Fibroblast of skin of scalp (primary cell): Measurements from ENCODE around the gene ING3. TPM values are rescaled to one million over a fixed set of nuclear protein-coding genes. Genes with fewer than 3 reads are reported as not detected.

Experiments used
- DNase-seq: peaks from one replicate; pipeline ENCODE4 v3.0.0-alpha.2; 2013
- polyA plus RNA-seq, 2 experiments: library from polyadenylated mRNA; unstranded; fragments of 120-200 nt; gene quantifications; one replicate each; pipeline ENCODE4 v1.2.1, GENCODE V29; 2013; ENCODE audit not compliant: insufficient read length in 2 of 2

ING3 gene
- 11.5 TPM for polyA plus RNA-seq (2013, experiment 1 of 2; ENCODE audit: insufficient read length)
- 12.6 TPM for polyA plus RNA-seq (2013, experiment 2 of 2; ENCODE audit: insufficient read length)

- DNase-seq, result peak; percentile 98
These were observed at the start of gene ING3 for GRCh38 chr7:120950539-120951308. TSS of gene ING3 (plus strand) at chr7:120950777. CDS start at chr7:120950897, 120 bp downstream.

GRCh38 chr7:120915314-120916105 is 35.1 kb upstream of the ING3 start:
- no peak for DNase-seq

- DNase-seq, result no peak
These were observed 34.5 kb upstream of the ING3 start for GRCh38 chr7:120916121-120916520.

GRCh38 chr7:120916538-120916937 is 34.0 kb upstream of the ING3 start:
- DNase-seq, result no peak

- no peak for DNase-seq
These were observed 31.1 kb upstream of the ING3 start for GRCh38 chr7:120919466-120919865.

- no peak for DNase-seq
These were observed 30.5 kb upstream of the ING3 start for GRCh38 chr7:120920034-120920433.

GRCh38 chr7:120920591-120921274 is 29.8 kb upstream of the ING3 start:
- no peak for DNase-seq

- DNase-seq, result no peak
These were observed 25.7 kb upstream of the ING3 start for GRCh38 chr7:120924837-120925236.

GRCh38 chr7:120925392-120925791 is 25.2 kb upstream of the ING3 start:
- DNase-seq, result no peak

- DNase-seq, result no peak
These were observed 23.6 kb upstream of the ING3 start for GRCh38 chr7:120926943-120927346.

- no peak for DNase-seq
These were observed 23.0 kb upstream of the ING3 start for GRCh38 chr7:120927454-120928103.

GRCh38 chr7:120931243-120931642 is 19.3 kb upstream of the ING3 start:
- DNase-seq, result no peak

- no peak for DNase-seq
These were observed 17.1 kb upstream of the ING3 start for GRCh38 chr7:120933475-120933874.

- DNase-seq, result no peak
These were observed 11.2 kb upstream of the ING3 start for GRCh38 chr7:120939345-120939744.

- DNase-seq, result peak; percentile 14
These were observed 9.5 kb upstream of the ING3 start for GRCh38 chr7:120941064-120941463.

- DNase-seq, result no peak
These were observed 8.7 kb upstream of the ING3 start for GRCh38 chr7:120941856-120942255.

GRCh38 chr7:120942861-120943260 is 7.7 kb upstream of the ING3 start:
- no peak for DNase-seq

GRCh38 chr7:120944826-120945562 is 5.6 kb upstream of the ING3 start:
- DNase-seq, result no peak

- DNase-seq, result no peak
These were observed 2.6 kb upstream of the ING3 start for GRCh38 chr7:120947980-120948379.

GRCh38 chr7:120949393-120949911 is 1.1 kb upstream of the ING3 start:
- DNase-seq, result no peak

GRCh38 chr7:120949998-120950538 is 509 bp upstream of the ING3 start:
- no peak for DNase-seq
